RPMI7951 (cell line): ENCODE measurements around the gene SLX9. TPM values are rescaled to one million over a fixed set of nuclear protein-coding genes. Genes with fewer than 3 reads are reported as not detected.
"Not testable (repeated sequence)": the region's sequence is repeated elsewhere in the genome, so short reads cannot be mapped to it uniquely, and the experiment has no call there.

ENCODE experiments used
- DNase-seq: peaks from one replicate; pipeline ENCODE4 v3.0.0-alpha.2; 2012; ENCODE audit warnings: low read depth
- total RNA-seq: library from RNA; depleted of rRNA; stranded (reverse); fragments of >200 nt; shearing (Covaris generic); gene quantifications from 2 replicates; pipeline ENCODE4 v1.2.3, GENCODE V29; 2014

The SLX9 gene
- total RNA-seq, 1 experiment from 2014 or later = 9.0 TPM

DNA sequence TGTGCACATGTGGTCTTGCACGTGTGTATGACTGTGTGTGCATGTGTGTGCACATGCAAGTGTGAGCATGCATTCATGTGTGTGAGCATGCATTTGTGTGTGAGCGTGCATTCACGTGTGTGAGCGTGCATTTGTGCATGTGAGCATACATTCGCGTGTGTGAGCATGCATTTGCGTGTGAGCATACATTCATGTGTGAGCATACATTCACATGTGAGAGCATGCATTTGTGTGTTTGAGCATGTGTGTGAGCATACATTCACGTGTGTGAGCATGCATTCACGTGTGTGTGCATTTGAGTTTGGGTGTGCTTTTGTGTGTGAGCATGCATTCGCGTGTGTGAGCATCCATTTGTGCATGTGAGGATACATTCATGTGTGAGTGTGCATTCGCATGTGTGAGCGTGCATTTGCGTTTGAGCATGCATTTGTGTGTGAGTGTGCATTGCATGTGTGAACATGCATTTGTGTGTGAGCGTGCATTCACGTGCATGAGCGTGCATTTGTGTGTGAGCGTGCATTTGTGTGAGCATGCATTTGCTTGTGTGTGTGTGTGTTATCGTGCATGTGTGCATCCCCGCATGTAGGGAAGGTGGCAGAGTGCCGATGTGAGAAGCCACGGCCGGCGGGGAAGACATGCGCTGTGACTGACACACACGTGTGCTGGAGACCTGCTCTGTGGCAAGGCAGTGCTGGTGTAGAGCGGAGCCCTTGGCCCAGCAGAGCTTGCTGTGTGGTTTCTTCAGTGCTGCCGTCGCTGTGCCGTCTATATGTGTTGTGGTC lies 37.4 kb upstream of the SLX9 start:
- no peak for DNase-seq

GRCh38 chr21:44903050-44903685 lies 36.7 kb upstream of the SLX9 start:
- DNase-seq = no peak

DNA sequence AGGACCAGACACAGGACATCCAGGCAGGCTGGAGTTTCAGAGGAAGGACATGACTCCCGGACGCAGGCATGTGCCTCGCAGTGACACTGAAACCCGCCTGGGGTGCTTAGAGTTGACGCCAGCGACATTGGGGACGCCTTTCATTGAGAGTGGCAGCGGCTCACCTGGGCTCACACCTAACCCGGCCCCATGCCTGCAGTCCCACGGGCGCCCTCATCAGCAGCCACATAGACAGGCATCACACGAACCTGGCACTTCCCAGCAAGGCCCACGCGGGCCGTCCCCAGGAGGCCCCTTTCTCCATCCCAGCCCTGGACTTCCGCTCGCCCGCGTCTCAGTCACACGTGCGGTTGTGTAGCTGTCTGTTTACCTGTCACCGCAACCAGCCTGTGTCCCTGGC lies 36.1 kb upstream of the SLX9 start:
- no peak for DNase-seq

DNA sequence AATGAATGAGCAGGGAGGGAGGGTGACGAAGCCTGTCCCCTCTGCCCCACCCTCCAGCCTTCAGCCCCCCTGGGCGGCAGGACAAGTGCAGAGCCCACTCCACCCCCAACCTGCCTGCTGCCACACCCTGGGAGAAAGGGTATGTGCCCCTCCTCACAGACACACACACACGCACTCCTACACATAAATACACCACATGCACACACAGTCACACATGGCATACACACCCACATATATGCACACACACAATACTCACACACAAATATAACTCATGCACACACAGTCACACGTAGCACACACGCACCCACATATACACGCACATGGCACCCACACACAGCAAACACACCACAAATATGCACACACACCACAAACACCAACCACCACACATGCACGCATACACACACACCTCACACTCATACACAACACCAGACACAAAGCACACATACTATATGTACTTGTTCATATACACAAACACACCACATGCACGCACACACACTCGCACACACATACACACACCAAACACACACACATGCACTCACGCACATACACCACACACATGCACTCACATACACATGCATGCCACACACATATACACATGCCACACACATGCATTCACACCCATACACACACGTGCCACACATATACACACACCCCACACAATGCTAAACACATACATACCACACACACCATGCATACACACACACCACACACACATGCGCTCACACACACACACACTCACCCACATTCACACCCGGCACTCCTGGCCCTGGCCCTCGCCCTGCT lies 35.5 kb upstream of the SLX9 start:
- DNase-seq = no peak

DNA sequence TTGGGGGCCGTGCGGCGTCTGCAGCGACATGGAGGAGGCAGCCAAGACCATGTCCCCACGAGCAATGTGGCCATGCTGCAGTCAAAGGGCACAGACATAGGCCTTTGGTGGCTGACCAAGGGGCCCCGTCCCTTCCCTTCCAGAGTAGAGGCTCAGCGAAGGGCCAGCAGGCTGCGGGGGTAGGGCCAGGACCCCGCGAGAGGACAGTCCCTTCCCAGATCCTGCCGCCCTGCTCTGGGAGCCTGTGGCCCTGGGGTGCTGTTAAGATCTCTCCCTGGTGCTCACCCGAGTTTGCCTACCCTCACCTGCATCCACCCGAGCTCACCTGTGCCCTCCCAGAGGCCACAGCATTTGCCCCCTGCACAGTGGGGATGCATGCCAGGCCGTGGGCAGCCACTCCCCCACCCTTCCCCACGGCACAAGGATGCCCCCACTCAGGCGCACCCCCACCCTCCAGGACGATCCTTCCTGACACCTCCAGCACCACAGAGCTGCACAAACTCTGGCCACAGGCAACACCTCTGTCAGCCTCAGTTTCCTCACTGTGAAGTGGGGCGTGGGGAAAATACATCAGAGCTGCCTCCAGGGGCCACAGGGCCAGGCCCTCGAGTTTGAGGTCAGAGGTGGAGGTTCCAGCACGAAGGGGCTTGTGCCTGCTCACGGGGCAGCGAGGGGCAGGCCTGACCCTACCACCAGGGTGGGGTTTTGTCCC lies 34.7 kb upstream of the SLX9 start:
- no peak for DNase-seq

GRCh38 chr21:44905728-44906090 lies 34.1 kb upstream of the SLX9 start:
- no peak for DNase-seq

DNA sequence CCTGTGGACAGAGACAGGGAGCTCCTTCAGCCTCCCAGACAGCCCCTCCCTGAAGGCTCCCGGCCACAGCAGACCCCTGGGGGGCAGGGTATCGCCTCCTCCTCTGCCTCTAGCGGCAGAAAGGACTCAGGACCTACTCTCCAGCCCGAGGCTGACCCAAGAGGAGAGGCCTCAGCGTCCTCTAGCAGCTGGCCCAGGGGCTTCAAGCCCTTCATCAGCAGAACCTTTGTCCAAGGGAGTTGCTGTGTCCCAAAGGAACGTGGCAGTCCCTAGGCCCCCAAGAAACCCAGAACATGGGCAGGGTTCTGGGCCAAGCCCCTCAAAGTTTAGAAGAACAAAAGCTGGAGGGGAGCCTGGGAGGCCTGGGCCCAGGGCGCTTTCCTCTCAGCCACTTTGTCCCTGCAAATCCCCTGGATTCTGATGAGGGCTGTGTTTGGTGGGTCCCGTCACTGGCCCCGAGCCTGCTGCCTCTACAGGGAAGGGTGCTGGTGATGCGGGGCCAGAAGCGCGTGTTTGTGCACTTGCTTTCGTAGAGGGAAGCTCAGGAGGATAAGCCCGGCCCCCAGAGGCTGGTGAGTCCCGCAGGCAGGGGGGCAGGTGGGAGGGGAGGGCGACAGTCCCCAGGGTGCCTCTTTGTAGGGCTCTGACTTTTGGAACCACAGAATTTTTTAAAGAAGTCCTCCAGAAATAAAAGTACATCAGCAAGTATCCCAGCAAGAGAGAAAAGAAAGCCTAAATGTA lies 32.4 kb upstream of the SLX9 start:
- DNase-seq = no peak

DNA sequence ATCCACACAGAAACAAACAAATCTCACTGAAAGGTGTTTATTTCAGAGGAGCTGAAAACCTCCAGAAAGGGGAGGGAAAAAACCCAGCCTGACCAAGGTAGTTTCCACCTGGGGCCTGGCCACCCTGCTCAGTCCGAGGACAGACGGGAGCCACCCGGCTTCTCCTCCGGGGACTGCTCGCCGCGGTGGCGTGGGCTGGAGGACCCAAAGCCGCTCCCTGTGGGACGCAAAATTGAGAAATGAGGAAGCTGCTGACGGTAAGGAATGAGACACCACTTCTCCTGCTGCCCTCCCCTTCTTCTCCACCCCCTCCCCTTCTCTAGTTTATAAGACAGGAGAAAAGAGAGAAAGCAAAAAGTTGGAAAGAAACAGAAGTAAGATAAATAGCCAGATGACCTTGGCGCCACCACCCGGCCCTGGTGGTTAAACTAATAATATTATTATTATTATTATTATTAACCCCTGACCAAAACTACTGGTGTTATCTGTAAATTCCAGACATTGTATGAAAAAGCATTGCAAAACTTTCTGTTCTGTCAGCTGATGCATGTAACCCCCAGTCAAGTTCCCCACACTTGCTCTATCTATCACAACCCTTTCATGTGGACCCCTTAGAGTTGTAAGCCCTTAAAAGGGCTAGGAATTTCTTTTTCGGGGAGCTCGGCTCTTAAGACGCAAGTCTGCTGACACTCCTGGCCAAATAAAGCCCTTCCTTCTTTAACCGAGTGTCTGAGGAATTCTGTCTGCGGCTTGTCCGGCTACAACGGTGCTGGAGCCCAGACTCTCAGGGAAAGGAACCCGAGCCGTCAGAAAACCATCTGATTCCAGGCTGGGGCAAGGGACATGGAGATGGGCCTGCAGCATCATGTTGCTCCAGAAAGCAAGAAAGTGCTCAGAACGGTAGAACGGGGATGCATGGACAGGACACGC lies 31.6 kb upstream of the SLX9 start:
- DNase-seq = no peak

GRCh38 chr21:44908908-44909307 lies 30.9 kb upstream of the SLX9 start:
- no peak for DNase-seq

GRCh38 chr21:44909719-44910118 lies 30.1 kb upstream of the SLX9 start:
- DNase-seq = no peak

DNA sequence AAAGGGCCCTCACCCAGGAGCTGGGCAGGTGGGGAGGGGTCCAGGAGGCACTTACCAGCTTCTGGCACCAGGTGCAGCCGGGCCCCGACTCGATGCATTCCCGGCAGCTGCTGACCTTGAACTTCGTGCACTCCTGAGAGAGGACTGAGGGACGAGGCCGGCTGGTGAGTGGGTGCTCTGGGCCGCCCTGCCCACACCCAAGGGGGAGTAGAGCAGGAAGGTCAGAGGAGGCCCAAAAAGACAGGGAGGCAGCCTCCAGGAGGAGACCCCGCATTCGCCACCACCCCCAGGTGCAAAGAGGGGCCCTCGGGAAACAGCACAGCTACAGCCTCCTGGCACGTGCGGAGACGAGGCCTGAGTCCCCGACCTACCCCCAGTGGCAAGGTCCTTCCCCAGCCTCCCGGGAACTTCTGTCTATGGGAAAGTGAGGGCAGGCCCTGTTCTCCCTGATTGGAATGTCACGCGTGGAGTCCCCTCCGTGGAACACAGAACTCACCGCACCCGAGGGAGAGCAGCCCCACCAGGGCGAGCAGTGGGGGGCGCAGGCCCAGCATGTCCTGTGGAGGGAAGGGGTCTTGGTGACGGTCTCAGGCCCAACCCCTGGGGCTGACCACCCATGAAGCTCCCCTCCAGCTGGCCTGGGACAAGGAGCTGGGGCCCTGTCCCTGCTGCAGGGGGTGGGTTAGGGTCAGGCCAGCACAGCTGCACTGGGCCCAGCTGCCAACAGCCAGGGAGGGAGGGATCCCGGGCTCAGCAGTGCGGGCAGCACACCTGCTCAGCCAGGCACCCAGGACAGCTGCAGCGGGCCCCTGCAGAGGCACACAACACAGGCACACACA lies 29.4 kb upstream of the SLX9 start:
- DNase-seq = no peak

DNA sequence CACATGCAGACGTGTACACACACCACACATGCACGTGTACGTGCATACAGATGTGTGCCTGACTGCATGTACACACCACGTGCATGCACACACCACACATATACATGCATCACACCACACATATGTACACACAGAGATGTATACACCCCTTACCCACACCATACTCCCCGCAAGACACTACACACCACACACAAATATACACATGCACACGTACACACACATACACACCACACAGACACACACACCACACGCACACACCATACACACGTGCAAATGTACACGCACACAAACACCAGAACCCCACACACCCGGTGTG lies 28.8 kb upstream of the SLX9 start:
- DNase-seq = no peak

DNA sequence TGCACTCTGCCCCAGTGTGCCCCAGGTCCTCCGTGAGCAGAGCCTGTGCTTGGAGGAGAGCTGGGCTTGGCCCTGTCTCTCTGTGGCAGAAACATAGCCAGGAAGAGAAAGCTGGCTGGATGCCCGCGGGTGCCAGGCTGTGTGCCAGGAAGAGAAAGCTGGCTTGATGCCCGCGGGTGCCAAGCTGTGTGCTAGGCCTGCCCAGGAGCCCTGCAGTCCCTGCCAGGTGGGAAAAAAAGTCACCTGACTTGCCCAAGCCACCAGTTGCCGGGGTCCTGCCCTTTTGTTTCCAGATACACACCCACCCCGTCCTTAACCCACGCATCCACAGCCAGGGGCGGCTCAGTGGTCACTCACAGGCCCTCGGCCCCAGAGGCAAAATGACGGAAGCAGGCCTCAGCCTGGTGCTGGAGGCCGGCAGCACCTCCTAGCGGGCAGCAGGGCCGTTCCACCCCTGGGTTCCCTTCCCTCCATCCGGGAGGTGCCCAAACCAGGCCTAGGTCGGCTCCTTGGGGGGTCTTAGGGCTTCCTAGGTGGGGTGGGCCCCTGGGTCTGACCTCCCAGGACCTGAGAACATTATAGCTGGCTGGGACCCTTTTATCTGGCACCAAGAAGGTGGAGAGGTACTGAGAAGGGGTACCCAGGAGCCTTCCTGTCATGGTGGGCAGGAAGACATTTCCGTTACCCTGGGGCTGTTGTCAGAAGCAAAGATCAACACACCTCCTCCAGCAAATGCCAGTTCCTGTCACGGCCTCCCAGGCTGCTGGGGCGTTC lies 28.3 kb upstream of the SLX9 start:
- DNase-seq = peak; percentile 27

DNA sequence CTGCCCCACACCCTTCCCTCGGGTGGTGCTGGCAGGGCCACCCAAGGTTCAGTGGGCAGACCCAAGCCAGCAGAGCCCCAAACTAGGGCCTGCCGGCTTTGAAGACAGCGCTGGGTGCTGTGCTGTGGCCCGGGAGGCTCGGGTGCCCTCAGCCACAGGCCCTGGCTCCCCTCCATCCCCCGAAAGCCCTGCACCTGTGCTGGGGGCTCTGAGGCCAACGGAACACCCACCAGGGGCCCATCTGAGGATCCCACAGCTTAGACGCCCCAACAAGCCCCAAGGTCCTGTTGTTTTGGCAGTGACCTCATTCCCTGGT lies 27.7 kb upstream of the SLX9 start:
- DNase-seq = no peak

- not testable (repeated sequence) for DNase-seq
These were observed 27.1 kb upstream of the SLX9 start for GRCh38 chr21:44912506-44913412.

GRCh38 chr21:44913425-44914175 lies 26.2 kb upstream of the SLX9 start:
- DNase-seq = no peak

- no peak for DNase-seq
These were observed 25.5 kb upstream of the SLX9 start for GRCh38 chr21:44914176-44914874.
